HG03558 (cell line): ENCODE data around the gene KCNJ10.
"Not testable (repeated sequence)": the region's sequence is repeated elsewhere in the genome, so short reads cannot be mapped to it uniquely, and the experiment has no call there.

Source experiments
- ATAC-seq: cut with Tn5 transposase; IDR thresholded peaks from one replicate; pipeline ENCODE4 v1.9.1; 2021; ENCODE audit warnings: moderate number of reproducible peaks; ENCODE audit not compliant: unreplicated experiment; ENCODE audit errors: extremely low read depth

Gene KCNJ10

GRCh38 chr1:160069460-160070231 lies at the start of gene KCNJ10:
Gene KCNJ10, minus strand, starts transcription at chr1:160070160. Its CDS starts 27,628 bp downstream, at chr1:160042532.
- ATAC-seq = no peak

GRCh38 chr1:160118928-160119327 lies 49.0 kb upstream of the KCNJ10 start:
- no peak for ATAC-seq

GRCh38 chr1:160117709-160118183 lies 47.8 kb upstream of the KCNJ10 start:
- no peak for ATAC-seq

GRCh38 chr1:160117300-160117699 lies 47.3 kb upstream of the KCNJ10 start:
- ATAC-seq = no peak

- no peak for ATAC-seq
Measured at GRCh38 chr1:160116283-160117147, 46.6 kb upstream of the KCNJ10 start.

- no peak for ATAC-seq
Measured at GRCh38 chr1:160115545-160116282, 45.8 kb upstream of the KCNJ10 start, which contains the start of gene ATP1A2. Gene ATP1A2, plus strand, starts transcription at chr1:160115759. Its CDS starts 103 bp downstream, at chr1:160115862.

GRCh38 chr1:160114085-160114484 lies 44.1 kb upstream of the KCNJ10 start:
- no peak for ATAC-seq

GRCh38 chr1:160113407-160113806 lies 43.4 kb upstream of the KCNJ10 start:
- no peak for ATAC-seq

- no peak for ATAC-seq
Measured at GRCh38 chr1:160112357-160112756, 42.4 kb upstream of the KCNJ10 start.

GRCh38 chr1:160111462-160111861 lies 41.5 kb upstream of the KCNJ10 start:
- not testable (repeated sequence) for ATAC-seq

- ATAC-seq = no peak
Measured at GRCh38 chr1:160109686-160110085, 39.7 kb upstream of the KCNJ10 start.

- no peak for ATAC-seq
Measured at GRCh38 chr1:160108888-160109662, 39.1 kb upstream of the KCNJ10 start.

- ATAC-seq = no peak
Measured at GRCh38 chr1:160107512-160107911, 37.6 kb upstream of the KCNJ10 start.

- ATAC-seq = no peak
Measured at GRCh38 chr1:160105155-160105554, 35.2 kb upstream of the KCNJ10 start.

GRCh38 chr1:160104486-160104885 lies 34.5 kb upstream of the KCNJ10 start:
- ATAC-seq = no peak

- no peak for ATAC-seq
Measured at GRCh38 chr1:160103658-160104408, 33.9 kb upstream of the KCNJ10 start.

- ATAC-seq = no peak
Measured at GRCh38 chr1:160101717-160102522, 32.0 kb upstream of the KCNJ10 start.

- ATAC-seq = no peak
Measured at GRCh38 chr1:160101037-160101716, 31.2 kb upstream of the KCNJ10 start.
